Thoracic aorta (tissue), 2 donors: Measurements from ENCODE around the gene ADCY3. TPM values are rescaled to one million over a fixed set of nuclear protein-coding genes. Genes with fewer than 3 reads are reported as not detected.

Experiments
- ATAC-seq: fragments of 150-250 bp; one replicate; pipeline ENCODE4 v1.8.0; 2017; ENCODE audit warnings: low read depth; ENCODE audit not compliant: insufficient number of reproducible peaks, low FRiP score
- DNase-seq: peaks from one replicate; pipeline ENCODE4 v3.0.0-alpha.2; 2020; ENCODE audit warnings: low spot score
- H3K27ac ChIP-seq, 2 donors: fragments of 200-600 bp; sonication (generic); 1 replicate in 1 of 2; 2 replicates in 1 of 2; pipeline ENCODE4 v1.5.1; 2016; ENCODE audit warnings: mild to moderate bottlenecking in 2 of 2, moderate library complexity in 2 of 2
- H3K27me3 ChIP-seq: fragments of 200-600 bp; sonication (generic); replicated peaks from 2 replicates; pipeline ENCODE4 v1.6.0; 2016; ENCODE audit warnings: mild to moderate bottlenecking; ENCODE audit not compliant: insufficient read depth
- H3K36me3 ChIP-seq: fragments of 200-600 bp; sonication (generic); one replicate; pipeline ENCODE4 v1.5.1; 2016
- H3K4me1 ChIP-seq, 2 donors: fragments of 200-600 bp; sonication (generic); 1 replicate in 1 of 2; 2 replicates in 1 of 2; pipeline versions ENCODE4 v1.5.1 to v1.6.0; 2016; ENCODE audit warnings: low read depth in 2 of 2, mild to moderate bottlenecking in 1 of 2; ENCODE audit not compliant: control insufficient read depth in 1 of 2
- H3K4me3 ChIP-seq: fragments of 200-600 bp; sonication (generic); 2 replicates; pipeline ENCODE4 v1.5.1; 2016; ENCODE audit warnings: mild to moderate bottlenecking
- H3K9me3 ChIP-seq: fragments of 200-600 bp; sonication (generic); 2 replicates; pipeline ENCODE4 v1.5.1; 2016
- CTCF ChIP-seq: fragments of 200-600 bp; sonication (generic); IDR thresholded peaks from one replicate; pipeline ENCODE4 v1.5.1; 2019; ENCODE audit warnings: antibody characterized with exemption
- total RNA-seq, 2 donors: library from RNA; depleted of rRNA; stranded (reverse); fragments of >200 nt; gene quantifications; one replicate each; pipeline versions ENCODE4 v1.1.0 to v1.2.3, GENCODE V29; 2016

The ADCY3 gene
- total RNA-seq, 2 donors from 2014 or later, result 51.9 to 78.9 TPM

GRCh38 chr2:24855726-24856125 lies 64.3 kb downstream of the ADCY3 start:
- H3K9me3 ChIP-seq, result no peaks in the 10 kb centered on the region
- no peaks in the 10 kb centered on the region for H3K36me3 ChIP-seq
- peak; percentile 13 for DNase-seq
- no peak for TF ChIP-seq CTCF
- peak overlapping the region; percentile 56 to 63 for H3K27ac ChIP-seq
- no peaks in the 10 kb centered on the region for H3K27me3 ChIP-seq
- no peak for ATAC-seq
- H3K4me3 ChIP-seq, result no peak overlapping the region
- H3K4me1 ChIP-seq, result peaks cover 14 to 27% of the 10 kb centered on the region in 2 donors

- no peak for DNase-seq
- ATAC-seq, result no peak
- peaks cover 14 to 27% of the 10 kb centered on the region in 2 donors for H3K4me1 ChIP-seq
- H3K27ac ChIP-seq, result peak overlapping the region; percentile 56 to 63
- H3K36me3 ChIP-seq, result no peaks in the 10 kb centered on the region
- no peaks in the 10 kb centered on the region for H3K27me3 ChIP-seq
- H3K9me3 ChIP-seq, result no peaks in the 10 kb centered on the region
- no peak overlapping the region for H3K4me3 ChIP-seq
- TF ChIP-seq CTCF, result no peak
Measured at GRCh38 chr2:24855022-24855622, 64.9 kb downstream of the ADCY3 start.

GRCh38 chr2:24853996-24854395 lies 66.0 kb downstream of the ADCY3 start:
- Histone ChIP-seq H3K27me3 (no peaks in the 10 kb centered on the region), H3K27ac (peak overlapping the region in 1 of 2 donors; percentile 56), H3K4me1 (peaks cover 14 to 27% of the 10 kb centered on the region in 2 donors), H3K36me3 (no peaks in the 10 kb centered on the region), H3K9me3 (no peaks in the 10 kb centered on the region), H3K4me3 (no peak overlapping the region)
- DNase-seq (no peak), ATAC-seq (no peak)
- TF ChIP-seq CTCF, result no peak

DNA sequence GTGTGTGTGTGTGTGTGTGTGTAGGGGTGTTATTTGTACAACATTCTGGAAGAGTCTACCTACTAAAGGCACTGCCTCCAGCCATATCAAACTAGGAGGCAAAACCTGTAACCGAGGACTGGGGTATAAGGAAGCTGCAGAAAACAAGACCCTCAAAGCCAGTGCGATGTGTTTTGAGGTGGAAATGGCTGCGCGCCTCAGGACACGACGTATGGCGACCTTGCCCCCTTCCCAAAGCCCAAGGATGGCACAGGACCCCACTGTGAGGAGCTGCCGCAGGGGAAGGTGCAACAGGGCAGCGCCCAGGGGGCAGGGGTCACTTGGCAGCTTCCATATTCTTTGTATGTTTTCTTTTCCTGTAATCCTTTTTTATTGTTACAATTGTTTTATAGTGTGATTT lies 67.0 kb downstream of the ADCY3 start:
- H3K36me3 ChIP-seq, result no peaks in the 10 kb centered on the region
- no peaks in the 10 kb centered on the region for H3K9me3 ChIP-seq
- ATAC-seq (no peak), DNase-seq (no peak)
- H3K27me3 ChIP-seq, result no peaks in the 10 kb centered on the region
- peaks cover 14 to 27% of the 10 kb centered on the region in 2 donors for H3K4me1 ChIP-seq
- no peak overlapping the region for H3K27ac ChIP-seq
- no peak overlapping the region for H3K4me3 ChIP-seq
- TF ChIP-seq CTCF, result no peak

DNA sequence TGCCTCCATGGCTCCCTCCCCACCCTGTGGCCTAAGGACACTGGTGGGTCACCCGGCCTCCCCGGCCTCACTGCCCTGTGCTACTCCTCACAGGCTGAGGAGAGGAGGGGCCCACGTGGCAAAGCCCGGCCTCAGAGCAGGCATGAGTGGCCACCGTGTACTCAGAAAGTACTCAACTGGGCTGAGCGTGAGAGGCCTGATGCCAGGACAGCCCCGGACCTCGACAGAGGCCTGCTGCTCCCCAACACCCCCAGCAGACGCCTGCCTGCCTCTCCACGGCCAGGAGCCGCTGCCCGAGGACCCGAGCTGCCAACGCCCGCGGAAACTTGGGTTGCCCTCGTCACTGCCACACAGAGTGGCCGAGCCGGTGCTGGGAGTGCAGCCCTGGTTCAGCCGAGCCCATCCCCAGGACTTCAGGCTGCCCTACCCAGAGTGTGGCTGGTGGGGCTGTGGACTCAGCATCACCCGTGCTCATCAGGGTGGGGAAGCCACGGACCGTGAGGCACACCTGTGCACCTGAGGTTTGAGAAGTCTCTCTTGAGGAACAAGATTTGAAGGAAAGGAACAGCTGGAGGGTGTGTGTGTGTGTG lies 67.5 kb downstream of the ADCY3 start:
- no peaks in the 10 kb centered on the region for H3K9me3 ChIP-seq
- ATAC-seq (no peak), DNase-seq (no peak)
- TF ChIP-seq CTCF, result no peak
- H3K4me1 ChIP-seq, result peaks cover 14 to 27% of the 10 kb centered on the region in 2 donors
- H3K4me3 ChIP-seq, result no peak overlapping the region
- no peaks in the 10 kb centered on the region for H3K36me3 ChIP-seq
- no peaks in the 10 kb centered on the region for H3K27me3 ChIP-seq
- H3K27ac ChIP-seq, result no peak overlapping the region
